ENCODE measurements around the gene SAPCD1.

Gene SAPCD1

GRCh38 chr6:31736768-31737314, 25.6 kb upstream of the SAPCD1 start:
- H3K4me3 ChIP-seq (ENCODE audit: low read depth, low read length) = peak overlapping the region; percentile 100
- no peak for TF ChIP-seq CTCF (IDR thresholded peaks at IDR 0.05; ENCODE audit: low read depth, low read length)

GRCh38 chr6:31737315-31737990, 25.0 kb upstream of the SAPCD1 start:
- H3K4me3 ChIP-seq (ENCODE audit: low read depth, low read length) = no peak overlapping the region

GRCh38 chr6:31737991-31738979, 24.2 kb upstream of the SAPCD1 start:
- peak overlapping the region; percentile 30; the same call in 1 of the 2 replicates for H3K4me3 ChIP-seq (ENCODE audit: low read depth, low read length)
- TF ChIP-seq CTCF (IDR thresholded peaks at IDR 0.05; ENCODE audit: low read depth, low read length) = no peak

More at GRCh38 chr6:31737315-31737990, 25.0 kb upstream of the SAPCD1 start:
- no peak for TF ChIP-seq CTCF (IDR thresholded peaks at IDR 0.05; ENCODE audit: low read depth, low read length)

GRCh38 chr6:31739639-31740396, 22.6 kb upstream of the SAPCD1 start, which contains the start of gene MSH5:
TSS of gene MSH5 (plus strand) at chr6:31740005. CDS start at chr6:31740467, 462 bp downstream.
- no peak for TF ChIP-seq CTCF (IDR thresholded peaks at IDR 0.05; ENCODE audit: low read depth, low read length)

GRCh38 chr6:31740397-31741223, 21.8 kb upstream of the SAPCD1 start:
- H3K4me3 ChIP-seq (ENCODE audit: low read depth, low read length) = peak overlapping the region; percentile 83
- TF ChIP-seq CTCF (IDR thresholded peaks at IDR 0.05; ENCODE audit: low read depth, low read length) = no peak

More at GRCh38 chr6:31739639-31740396, 22.6 kb upstream of the SAPCD1 start, which contains the start of gene MSH5:
- peak within 1 kb of the TSS; percentile 83 for H3K4me3 ChIP-seq (ENCODE audit: low read depth, low read length)

GRCh38 chr6:31741815-31742214, 20.6 kb upstream of the SAPCD1 start:
- no peak for TF ChIP-seq CTCF (IDR thresholded peaks at IDR 0.05; ENCODE audit: low read depth, low read length)
- no peak overlapping the region for H3K4me3 ChIP-seq (ENCODE audit: low read depth, low read length)
